Esophagus muscularis mucosa (tissue), 3 donors: ENCODE results near the gene NUP50.

Source experiments
- CTCF ChIP-seq, 3 experiments: fragments of 200-600 bp in 2 of 3; fragments of 450-650 bp in 1 of 3; sonication (generic) in 2 of 3; IDR thresholded peaks; one replicate each; pipeline ENCODE4 v1.5.1; 2017 to 2019; ENCODE audit warnings: antibody characterized with exemption in 3 of 3, mild to moderate bottlenecking in 2 of 3, moderate library complexity in 1 of 3
- POLR2A ChIP-seq: fragments of 450-650 bp; IDR thresholded peaks from one replicate; pipeline ENCODE4 v1.6.1; 2017; ENCODE audit warnings: antibody characterized with exemption, moderate library complexity, mild to moderate bottlenecking, low read depth
- POLR2AphosphoS5 ChIP-seq, 2 donors: sonication (generic); formaldehyde crosslinking; IDR thresholded peaks; one replicate each; pipeline ENCODE4 v1.6.1; 2017; ENCODE audit warnings: antibody characterized with exemption in 2 of 2

GRCh38 chr22:45192701-45193187 is 29.0 kb downstream of the NUP50 start:
- TF ChIP-seq CTCF (IDR thresholded peaks at IDR 0.05) (no peak), POLR2AphosphoS5 (IDR thresholded peaks at IDR 0.05) (no peak), POLR2A (no peak)
